ENCODE data around the gene HLA-DQA1. TPM values are rescaled to one million over a fixed set of nuclear protein-coding genes. Genes with fewer than 3 reads are reported as not detected.

Gene HLA-DQA1
- total and polyA plus RNA-seq, 2 experiments from 2014 or later: 0.42 TPM; not detected in 1

DNA sequence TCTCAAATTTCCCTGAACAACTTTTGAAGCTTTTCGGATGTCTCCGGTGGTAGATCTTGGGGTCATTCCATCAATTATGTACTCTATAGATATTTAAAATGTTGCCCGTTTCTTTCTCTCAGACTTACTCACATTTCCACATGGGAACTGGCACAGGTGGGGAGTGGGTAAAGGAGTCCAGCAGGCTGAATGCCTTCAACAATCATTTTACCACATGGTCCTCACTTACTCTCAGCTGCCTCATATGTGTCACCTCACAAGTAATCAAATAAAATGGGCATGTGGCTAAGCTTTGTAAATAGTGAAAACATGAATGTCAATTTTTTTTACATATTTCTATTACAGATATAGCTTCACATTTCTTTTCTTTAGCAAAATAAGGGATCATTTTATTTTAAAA, 677 bp downstream of the HLA-DQA1 start (continued):
- TF ChIP-seq, protein P1, sequence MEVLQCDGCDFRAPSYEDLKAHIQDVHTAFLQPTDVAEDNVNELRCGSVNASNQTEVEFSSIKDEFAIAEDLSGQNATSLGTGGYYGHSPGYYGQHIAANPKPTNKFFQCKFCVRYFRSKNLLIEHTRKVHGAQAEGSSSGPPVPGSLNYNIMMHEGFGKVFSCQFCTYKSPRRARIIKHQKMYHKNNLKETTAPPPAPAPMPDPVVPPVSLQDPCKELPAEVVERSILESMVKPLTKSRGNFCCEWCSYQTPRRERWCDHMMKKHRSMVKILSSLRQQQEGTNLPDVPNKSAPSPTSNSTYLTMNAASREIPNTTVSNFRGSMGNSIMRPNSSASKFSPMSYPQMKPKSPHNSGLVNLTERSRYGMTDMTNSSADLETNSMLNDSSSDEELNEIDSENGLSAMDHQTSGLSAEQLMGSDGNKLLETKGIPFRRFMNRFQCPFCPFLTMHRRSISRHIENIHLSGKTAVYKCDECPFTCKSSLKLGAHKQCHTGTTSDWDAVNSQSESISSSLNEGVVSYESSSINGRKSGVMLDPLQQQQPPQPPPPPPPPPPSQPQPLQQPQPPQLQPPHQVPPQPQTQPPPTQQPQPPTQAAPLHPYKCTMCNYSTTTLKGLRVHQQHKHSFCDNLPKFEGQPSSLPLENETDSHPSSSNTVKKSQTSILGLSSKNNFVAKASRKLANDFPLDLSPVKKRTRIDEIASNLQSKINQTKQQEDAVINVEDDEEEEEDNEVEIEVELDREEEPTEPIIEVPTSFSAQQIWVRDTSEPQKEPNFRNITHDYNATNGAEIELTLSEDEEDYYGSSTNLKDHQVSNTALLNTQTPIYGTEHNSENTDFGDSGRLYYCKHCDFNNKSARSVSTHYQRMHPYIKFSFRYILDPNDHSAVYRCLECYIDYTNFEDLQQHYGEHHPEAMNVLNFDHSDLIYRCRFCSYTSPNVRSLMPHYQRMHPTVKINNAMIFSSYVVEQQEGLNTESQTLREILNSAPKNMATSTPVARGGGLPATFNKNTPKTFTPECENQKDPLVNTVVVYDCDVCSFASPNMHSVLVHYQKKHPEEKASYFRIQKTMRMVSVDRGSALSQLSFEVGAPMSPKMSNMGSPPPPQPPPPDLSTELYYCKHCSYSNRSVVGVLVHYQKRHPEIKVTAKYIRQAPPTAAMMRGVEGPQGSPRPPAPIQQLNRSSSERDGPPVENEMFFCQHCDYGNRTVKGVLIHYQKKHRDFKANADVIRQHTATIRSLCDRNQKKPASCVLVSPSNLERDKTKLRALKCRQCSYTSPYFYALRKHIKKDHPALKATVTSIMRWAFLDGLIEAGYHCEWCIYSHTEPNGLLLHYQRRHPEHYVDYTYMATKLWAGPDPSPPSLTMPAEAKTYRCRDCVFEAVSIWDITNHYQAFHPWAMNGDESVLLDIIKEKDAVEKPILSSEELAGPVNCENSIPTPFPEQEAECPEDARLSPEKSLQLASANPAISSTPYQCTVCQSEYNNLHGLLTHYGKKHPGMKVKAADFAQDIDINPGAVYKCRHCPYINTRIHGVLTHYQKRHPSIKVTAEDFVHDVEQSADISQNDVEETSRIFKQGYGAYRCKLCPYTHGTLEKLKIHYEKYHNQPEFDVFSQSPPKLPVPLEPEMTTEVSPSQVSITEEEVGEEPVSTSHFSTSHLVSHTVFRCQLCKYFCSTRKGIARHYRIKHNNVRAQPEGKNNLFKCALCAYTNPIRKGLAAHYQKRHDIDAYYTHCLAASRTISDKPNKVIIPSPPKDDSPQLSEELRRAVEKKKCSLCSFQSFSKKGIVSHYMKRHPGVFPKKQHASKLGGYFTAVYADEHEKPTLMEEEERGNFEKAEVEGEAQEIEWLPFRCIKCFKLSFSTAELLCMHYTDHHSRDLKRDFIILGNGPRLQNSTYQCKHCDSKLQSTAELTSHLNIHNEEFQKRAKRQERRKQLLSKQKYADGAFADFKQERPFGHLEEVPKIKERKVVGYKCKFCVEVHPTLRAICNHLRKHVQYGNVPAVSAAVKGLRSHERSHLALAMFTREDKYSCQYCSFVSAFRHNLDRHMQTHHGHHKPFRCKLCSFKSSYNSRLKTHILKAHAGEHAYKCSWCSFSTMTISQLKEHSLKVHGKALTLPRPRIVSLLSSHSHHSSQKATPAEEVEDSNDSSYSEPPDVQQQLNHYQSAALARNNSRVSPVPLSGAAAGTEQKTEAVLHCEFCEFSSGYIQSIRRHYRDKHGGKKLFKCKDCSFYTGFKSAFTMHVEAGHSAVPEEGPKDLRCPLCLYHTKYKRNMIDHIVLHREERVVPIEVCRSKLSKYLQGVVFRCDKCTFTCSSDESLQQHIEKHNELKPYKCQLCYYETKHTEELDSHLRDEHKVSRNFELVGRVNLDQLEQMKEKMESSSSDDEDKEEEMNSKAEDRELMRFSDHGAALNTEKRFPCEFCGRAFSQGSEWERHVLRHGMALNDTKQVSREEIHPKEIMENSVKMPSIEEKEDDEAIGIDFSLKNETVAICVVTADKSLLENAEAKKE (CRISPR knock-in tag; IDR thresholded peaks at IDR 0.05): no peak
- no peak for TF ChIP-seq JUNB (IDR thresholded peaks at IDR 0.05; ENCODE audit: unreplicated experiment)

DNA sequence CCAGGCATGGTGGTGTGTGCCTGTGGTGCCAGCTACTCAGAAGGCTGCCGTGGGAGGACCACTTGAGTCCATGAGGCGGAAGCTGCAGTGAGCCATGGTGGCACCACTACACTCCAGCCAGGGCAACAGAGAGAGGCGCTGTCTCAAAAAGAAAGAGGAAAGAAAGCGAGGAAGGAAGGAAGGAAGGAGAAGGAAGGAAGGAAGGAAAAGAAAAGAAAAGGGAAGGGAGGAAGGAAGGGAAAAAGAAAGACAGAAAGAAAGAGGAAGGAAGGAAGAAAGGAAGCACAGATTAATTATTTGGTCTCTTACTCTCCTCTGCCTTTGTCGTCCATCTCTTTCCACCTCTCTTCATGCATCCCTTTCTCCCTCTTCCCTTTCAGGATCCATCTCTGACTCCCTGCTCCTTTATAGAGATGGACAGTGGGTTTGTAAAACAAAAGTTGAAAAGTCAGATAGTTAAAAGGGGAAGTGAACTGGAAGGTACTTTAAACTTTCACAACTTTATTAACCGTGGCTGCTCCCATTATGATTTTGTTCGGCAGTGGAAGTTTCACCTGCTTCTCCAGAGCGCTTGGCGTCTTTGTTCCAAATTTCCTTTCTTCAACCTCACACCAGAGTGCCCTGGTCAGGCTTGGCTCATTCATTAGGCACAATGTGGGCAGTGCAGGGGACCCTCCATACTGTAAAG, 1.5 kb downstream of the HLA-DQA1 start:
- Histone ChIP-seq H3K4me2 (no peak overlapping the region), H3K27ac (ENCODE audit: low read depth) (no peak overlapping the region), H4K20me1 (replicated peaks; ENCODE audit: insufficient read depth) (no peaks in the 10 kb centered on the region), H3K4me1 (ENCODE audit: insufficient read depth) (peaks cover 7% of the 10 kb centered on the region; the same call in 1 of the 2 replicates), H2AFZ (no peak overlapping the region), H3K4me3 (no peak overlapping the region), H3K36me3 (ENCODE audit: insufficient read depth) (no peaks in the 10 kb centered on the region), H3F3A (replicated peaks; ENCODE audit: low read depth) (no peaks in the 10 kb centered on the region), H3K9me2 (ENCODE audit: insufficient read depth) (no peaks in the 10 kb centered on the region), H3K27me3 (ENCODE audit: insufficient read depth) (no peaks in the 10 kb centered on the region), H3K79me2 (replicated peaks; ENCODE audit: insufficient read depth) (no peaks in the 10 kb centered on the region)
- Mint-ChIP-seq H3K36me3 (ENCODE audit: low read depth) (no peaks in the 10 kb centered on the region), H3K9me3 (no peaks in the 10 kb centered on the region), H3K27ac (no peak overlapping the region), H3K4me3 (no peak overlapping the region), H3K4me1 (peaks cover 16% of the 10 kb centered on the region), H3K27me3 (ENCODE audit: insufficient read depth, low read depth, poor library complexity) (peaks cover 2% of the 10 kb centered on the region)
- ATAC-seq: no peak
- DNase-seq (ENCODE audit: low spot score): no peak
- TF ChIP-seq STAT1 (IDR thresholded peaks at IDR 0.05; ENCODE audit: unreplicated experiment) (no peak), EZH2 (IDR thresholded peaks at IDR 0.05; ENCODE audit: low read depth, unreplicated experiment) (no peak)
- TF ChIP-seq, protein P2, sequence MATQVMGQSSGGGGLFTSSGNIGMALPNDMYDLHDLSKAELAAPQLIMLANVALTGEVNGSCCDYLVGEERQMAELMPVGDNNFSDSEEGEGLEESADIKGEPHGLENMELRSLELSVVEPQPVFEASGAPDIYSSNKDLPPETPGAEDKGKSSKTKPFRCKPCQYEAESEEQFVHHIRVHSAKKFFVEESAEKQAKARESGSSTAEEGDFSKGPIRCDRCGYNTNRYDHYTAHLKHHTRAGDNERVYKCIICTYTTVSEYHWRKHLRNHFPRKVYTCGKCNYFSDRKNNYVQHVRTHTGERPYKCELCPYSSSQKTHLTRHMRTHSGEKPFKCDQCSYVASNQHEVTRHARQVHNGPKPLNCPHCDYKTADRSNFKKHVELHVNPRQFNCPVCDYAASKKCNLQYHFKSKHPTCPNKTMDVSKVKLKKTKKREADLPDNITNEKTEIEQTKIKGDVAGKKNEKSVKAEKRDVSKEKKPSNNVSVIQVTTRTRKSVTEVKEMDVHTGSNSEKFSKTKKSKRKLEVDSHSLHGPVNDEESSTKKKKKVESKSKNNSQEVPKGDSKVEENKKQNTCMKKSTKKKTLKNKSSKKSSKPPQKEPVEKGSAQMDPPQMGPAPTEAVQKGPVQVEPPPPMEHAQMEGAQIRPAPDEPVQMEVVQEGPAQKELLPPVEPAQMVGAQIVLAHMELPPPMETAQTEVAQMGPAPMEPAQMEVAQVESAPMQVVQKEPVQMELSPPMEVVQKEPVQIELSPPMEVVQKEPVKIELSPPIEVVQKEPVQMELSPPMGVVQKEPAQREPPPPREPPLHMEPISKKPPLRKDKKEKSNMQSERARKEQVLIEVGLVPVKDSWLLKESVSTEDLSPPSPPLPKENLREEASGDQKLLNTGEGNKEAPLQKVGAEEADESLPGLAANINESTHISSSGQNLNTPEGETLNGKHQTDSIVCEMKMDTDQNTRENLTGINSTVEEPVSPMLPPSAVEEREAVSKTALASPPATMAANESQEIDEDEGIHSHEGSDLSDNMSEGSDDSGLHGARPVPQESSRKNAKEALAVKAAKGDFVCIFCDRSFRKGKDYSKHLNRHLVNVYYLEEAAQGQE (IDR thresholded peaks at IDR 0.05; ENCODE audit: unreplicated experiment): no peak
- TF ChIP-seq, protein P1 (CRISPR knock-in tag; IDR thresholded peaks at IDR 0.05): no peak

Measured in GM23338 (cell line).